Adrenal gland (tissue), 19 donors: ENCODE data around the gene ST8SIA3. TPM values are rescaled to one million over a fixed set of nuclear protein-coding genes. Genes with fewer than 3 reads are reported as not detected.

Experiments
- DNase-seq, 7 donors: peaks; one replicate each; pipeline ENCODE4 v3.0.0-alpha.2; 2019 to 2020
- H3K27ac ChIP-seq, 5 donors: fragments of 200-600 bp; sonication (generic) in 4 of 5; 1 replicate in 3 of 5; 2 replicates in 2 of 5; pipeline versions ENCODE4 v1.5.1 to v1.8.0; 2016 to 2020; ENCODE audit warnings: mild to moderate bottlenecking in 1 of 5
- H3K27me3 ChIP-seq: fragments of 200-600 bp; 2 replicates; pipeline ENCODE4 v1.8.0; 2021
- H3K36me3 ChIP-seq, 2 donors: fragments of 200-600 bp; replicated peaks in 1 of 2; 1 replicate in 1 of 2; 2 replicates in 1 of 2; pipeline versions ENCODE4 v1.5.1 to v1.8.0; 2018 to 2022
- H3K4me1 ChIP-seq, 2 donors: fragments of 200-600 bp; replicated peaks in 1 of 2; 1 replicate in 1 of 2; 2 replicates in 1 of 2; pipeline versions ENCODE4 v1.5.1 to v1.8.0; 2018 to 2021
- H3K4me3 ChIP-seq, 4 donors: fragments of 200-600 bp; sonication (generic) in 3 of 4; one replicate each; pipeline ENCODE4 v1.5.1; 2016 to 2018
- H3K9me3 ChIP-seq, 3 donors: fragments of 200-600 bp; sonication (generic) in 1 of 3; replicated peaks in 1 of 3; 1 replicate in 2 of 3; 2 replicates in 1 of 3; pipeline versions ENCODE4 v1.5.1 to v1.8.0; 2016 to 2021
- CTCF ChIP-seq, 6 experiments: fragments of 450-650 bp in 4 of 6; fragments of 200-600 bp in 2 of 6; sonication (generic) in 1 of 6; IDR thresholded peaks; 1 replicate in 5 of 6; 2 replicates in 1 of 6; pipeline versions ENCODE4 v1.5.1 to v1.8.0; 2016 to 2021; ENCODE audit warnings: antibody characterized with exemption in 6 of 6, mild to moderate bottlenecking in 2 of 6, moderate library complexity in 1 of 6
- POLR2A ChIP-seq, 2 donors: fragments of 450-650 bp; IDR thresholded peaks; one replicate each; pipeline ENCODE4 v1.6.1; 2017; ENCODE audit warnings: antibody characterized with exemption in 2 of 2, mild to moderate bottlenecking in 2 of 2, moderate library complexity in 1 of 2
- WGBS, 4 donors: extraction: QIAGEN DNeasy Blood & Tissue Kit in 2 of 4; methylation state at CpG; one replicate each; pipeline versions ENCODE4 v1.1.5 to v1.1.7; 2013 to 2017; 5-methylcytosine and 5-hydroxymethylcytosine counted together
- intact Hi-C, 2 donors: fragments of 100-400 bp; cut with DNase I; formaldehyde crosslinking; loops; one replicate each; pipeline versions ENCODE4 v1.14.1 to v1.15.0; 2022 to 2023
- long read RNA-seq, 10 donors: library from polyadenylated mRNA in 3 of 10; unstranded in 2 of 10; stranded (forward) in 1 of 10; transcript quantifications; one replicate each; pipeline ENCODE4 v2.0.0 and lab custom pipeline, GENCODE V29; 2021 to 2026
- polyA plus RNA-seq, 3 donors: library from polyadenylated mRNA; stranded (reverse); fragments of 200-250 nt in 2 of 3; fragments of 350-450 nt in 1 of 3; fragmentation: Illumina TruSeq in 1 of 3; extraction: RNeasy Lipid Tissue Mini Kit (QIAGEN cat#74804) in 1 of 3; gene quantifications; one replicate each; pipeline ENCODE4 v1.2.3, GENCODE V29; 2013 to 2014
- total RNA-seq, 9 donors: library from RNA; depleted of rRNA in 4 of 9; stranded (reverse); fragments of >200 nt in 4 of 9; fragments of 120-200 nt in 1 of 9; fragmentation: NEBNext Ultra II Directional in 1 of 9; extraction: Animal tissue kit (Norgen Biotek cat#: 25700) in 1 of 9; gene quantifications; one replicate each; pipeline versions ENCODE4 v1.1.0 to v1.2.4, GENCODE V29; 2013 to 2023
- donor health status: healthy with polysubstance abuse.
- donor health status: Bipolar disorder and iron deficiency.
- donor health status: DM: yes; HTN: yes; CAD: no.
- donor health status: DM: no; HTN: no; CAD: no.
- donor health status: DM: no; HTN: no; CAD: no.
- donor health status: DM: yes; HTN: yes; CAD: no.

The ST8SIA3 gene
- total RNA-seq (1 to 10 TPM in 3 of 9 donors, under 1 TPM in 3, not detected in 3; 0.06 to 8.1 (median 1.5) TPM), polyA plus RNA-seq (10 to 100 TPM in 1 of 3 donors, 1 to 10 TPM in 2; 5.2 to 21.1 (median 8.1) TPM)
- long read RNA-seq, donor 1 = 0 reads
- long read RNA-seq, donor 2 = 0 reads
- long read RNA-seq, donor 3 = 0 reads
- long read RNA-seq, donor 4 = 0 reads
- long read RNA-seq, donor 5 = 0 reads
- long read RNA-seq, donor 6, partial matches to known transcripts = 0 of 1 reads
- long read RNA-seq, donor 6, other reads (novel, unspliced or antisense) = 1 of 1 reads
- long read RNA-seq, donor 7 = 0 reads
- long read RNA-seq, donor 8 = 0 reads
- long read RNA-seq, donor 9 = 0 reads
- long read RNA-seq, donor 10 = 0 reads

- H3K27me3 ChIP-seq = peaks cover 30% of the 10 kb centered on the region
- TF ChIP-seq POLR2A (IDR thresholded peaks at IDR 0.05) = no peak
- no peak for TF ChIP-seq CTCF (IDR thresholded peaks at IDR 0.05)
- H3K36me3 ChIP-seq = no peaks in the 10 kb centered on the region
- WGBS, 4 donors = 1 to 12% (median 5%) methylated on average over 7 to 38 of the region's 38 CpGs
- DNase-seq = no peak
- H3K4me1 ChIP-seq = peaks cover 0 to 4% of the 10 kb centered on the region in 2 donors
- no peaks in the 10 kb centered on the region for H3K9me3 ChIP-seq
- intact Hi-C loops = no loop called here
- H3K27ac ChIP-seq = peak within 1 kb of the TSS in 1 of 5 donors; percentile 68
- no peak within 1 kb of the TSS for H3K4me3 ChIP-seq
These were observed at the start of gene ST8SIA3 for GRCh38 chr18:57352271-57352701. Gene ST8SIA3, plus strand, starts transcription at chr18:57352557. Its CDS starts 290 bp downstream, at chr18:57352847.

- intact Hi-C loops = no loop called here
- no peaks in the 10 kb centered on the region for H3K27me3 ChIP-seq
- no peak overlapping the region for H3K27ac ChIP-seq
- H3K9me3 ChIP-seq = peaks cover 0 to 4% (median 0%) of the 10 kb centered on the region in 3 donors
- H3K4me1 ChIP-seq = no peaks in the 10 kb centered on the region
- no peak for DNase-seq
- H3K4me3 ChIP-seq = no peak overlapping the region
- TF ChIP-seq POLR2A (IDR thresholded peaks at IDR 0.05) = no peak
- TF ChIP-seq CTCF (IDR thresholded peaks at IDR 0.05) = no peak
- 64 to 74% (median 72%) methylated on average over 4 of the region's 4 CpGs for WGBS, 4 donors
- no peaks in the 10 kb centered on the region for H3K36me3 ChIP-seq
These were observed 40.9 kb upstream of the ST8SIA3 start for GRCh38 chr18:57311472-57311871.

GRCh38 chr18:57312346-57313144 lies 39.8 kb upstream of the ST8SIA3 start:
- H3K4me1 ChIP-seq = no peaks in the 10 kb centered on the region
- 43 to 61% (median 56%) methylated on average over 3 of the region's 3 CpGs for WGBS, 4 donors
- intact Hi-C loops = no loop called here

More at GRCh38 chr18:57312346-57313144, 39.8 kb upstream of the ST8SIA3 start:
- no peak overlapping the region for H3K4me3 ChIP-seq
- DNase-seq = no peak
- H3K27me3 ChIP-seq = no peaks in the 10 kb centered on the region
- TF ChIP-seq POLR2A (IDR thresholded peaks at IDR 0.05) (no peak), CTCF (IDR thresholded peaks at IDR 0.05) (no peak)
- peaks cover 0 to 4% (median 0%) of the 10 kb centered on the region in 3 donors for H3K9me3 ChIP-seq
- H3K36me3 ChIP-seq = no peaks in the 10 kb centered on the region
- no peak overlapping the region for H3K27ac ChIP-seq
